NT2/D1 (cell line): ENCODE results near the gene IGFBPL1.

Experiments used
- DNase-seq: peaks from one replicate; pipeline ENCODE4 v3.0.0-alpha.2; 2011; ENCODE audit warnings: low read depth, low spot score
- H3K27me3 ChIP-seq: 2 replicates; pipeline ENCODE4 v1.6.0; 2011; ENCODE audit warnings: mild to moderate bottlenecking; ENCODE audit not compliant: insufficient read length, insufficient read depth
- H3K36me3 ChIP-seq: 2 replicates; pipeline ENCODE4 v1.6.1; 2011; ENCODE audit warnings: mild to moderate bottlenecking, low read length, mixed read lengths; ENCODE audit not compliant: insufficient read depth, insufficient read length
- H3K4me1 ChIP-seq: 2 replicates; pipeline ENCODE4 v1.5.1; 2011; ENCODE audit not compliant: insufficient read depth, insufficient read length
- H3K4me3 ChIP-seq: 2 replicates; pipeline ENCODE4 v1.5.1; 2011; ENCODE audit warnings: low read depth; ENCODE audit not compliant: insufficient read length
- H3K9ac ChIP-seq: 2 replicates; pipeline ENCODE4 v1.6.0; 2011; ENCODE audit warnings: low read depth; ENCODE audit not compliant: insufficient read length
- H3K9me3 ChIP-seq: 2 replicates; pipeline ENCODE4 v1.5.1; 2011; ENCODE audit warnings: mild to moderate bottlenecking, low read length; ENCODE audit not compliant: insufficient read depth
- SUZ12 ChIP-seq: IDR thresholded peaks from 2 replicates; pipeline ENCODE4 v1.6.1; 2011; ENCODE audit not compliant: insufficient read length, insufficient read depth; ENCODE audit errors: extremely low read depth
- YY1 ChIP-seq: IDR thresholded peaks from 2 replicates; pipeline ENCODE4 v1.6.1; 2011; ENCODE audit not compliant: insufficient read length, insufficient read depth
- ZNF274 ChIP-seq: IDR thresholded peaks from 2 replicates; pipeline ENCODE4 v1.6.1; 2011; ENCODE audit warnings: mild to moderate bottlenecking, low read depth, low read length

The IGFBPL1 gene

DNA sequence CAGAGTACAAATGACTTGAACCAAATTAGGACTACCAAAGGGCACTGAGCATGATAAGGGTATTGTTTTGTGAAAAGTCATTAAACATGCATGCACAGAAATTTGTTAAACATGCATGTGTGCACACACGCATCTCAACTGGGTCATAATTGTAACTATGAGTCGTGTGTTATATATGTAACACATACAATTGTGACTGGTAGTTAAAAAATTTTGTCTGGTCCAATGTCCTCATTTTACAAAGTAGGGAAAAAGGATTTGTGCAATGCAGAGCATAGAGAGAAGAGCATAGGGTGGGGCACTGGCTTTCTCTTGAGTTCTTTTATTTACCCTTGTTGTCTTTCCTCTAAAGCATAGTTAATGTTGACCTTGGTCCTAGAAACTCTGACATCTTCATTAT lies 19.3 kb upstream of the IGFBPL1 start:
- Histone ChIP-seq H3K9ac (no peak overlapping the region), H3K36me3 (no peaks in the 10 kb centered on the region), H3K4me3 (no peak overlapping the region), H3K27me3 (no peaks in the 10 kb centered on the region), H3K4me1 (no peaks in the 10 kb centered on the region), H3K9me3 (no peaks in the 10 kb centered on the region)
- TF ChIP-seq YY1 (no peak), ZNF274 (no peak), SUZ12 (no peak)
- no peak for DNase-seq

- H3K4me3 ChIP-seq = no peak overlapping the region
- H3K9me3 ChIP-seq = no peaks in the 10 kb centered on the region
- H3K36me3 ChIP-seq = no peaks in the 10 kb centered on the region
- no peaks in the 10 kb centered on the region for H3K27me3 ChIP-seq
- no peak overlapping the region for H3K9ac ChIP-seq
- H3K4me1 ChIP-seq = no peaks in the 10 kb centered on the region
- TF ChIP-seq ZNF274 (no peak), YY1 (no peak), SUZ12 (no peak)
- DNase-seq = no peak
These were observed 18.9 kb upstream of the IGFBPL1 start for GRCh38 chr9:38443181-38443580.

DNA sequence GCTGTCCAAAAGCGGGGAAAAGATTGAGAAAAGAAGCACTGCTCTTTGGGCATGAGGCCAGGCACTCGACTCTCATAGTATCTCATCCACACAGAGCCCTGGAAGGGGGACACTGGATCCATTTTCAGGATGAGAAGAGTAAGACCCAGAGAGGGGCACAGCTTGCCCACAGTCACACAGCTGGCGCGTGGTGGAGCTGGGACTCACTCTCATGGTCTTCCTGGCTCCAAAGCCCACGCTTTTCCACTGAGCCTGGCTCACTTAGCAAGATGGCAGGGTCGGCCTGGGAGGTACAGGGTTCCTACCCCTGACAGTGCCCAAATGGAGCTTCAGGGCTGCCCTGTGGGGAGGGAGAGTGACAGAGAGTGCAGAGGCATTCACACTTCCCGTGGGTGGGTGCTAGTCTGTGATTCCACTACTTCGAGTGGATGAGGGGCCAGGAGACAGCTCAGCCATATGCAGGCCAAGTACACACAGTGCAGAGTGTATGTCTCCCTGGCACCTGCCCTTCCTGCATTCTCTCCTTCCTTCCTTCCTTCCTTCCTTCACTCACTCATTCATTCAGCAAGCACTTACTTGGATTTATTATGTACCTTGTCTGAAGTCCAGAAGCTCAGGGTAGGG lies 18.3 kb upstream of the IGFBPL1 start:
- TF ChIP-seq ZNF274 = no peak
- H3K36me3 ChIP-seq = no peaks in the 10 kb centered on the region
- H3K9me3 ChIP-seq = no peaks in the 10 kb centered on the region
- H3K27me3 ChIP-seq = no peaks in the 10 kb centered on the region
- DNase-seq = no peak
- no peaks in the 10 kb centered on the region for H3K4me1 ChIP-seq
- H3K4me3 ChIP-seq = no peak overlapping the region
- H3K9ac ChIP-seq = no peak overlapping the region

DNA sequence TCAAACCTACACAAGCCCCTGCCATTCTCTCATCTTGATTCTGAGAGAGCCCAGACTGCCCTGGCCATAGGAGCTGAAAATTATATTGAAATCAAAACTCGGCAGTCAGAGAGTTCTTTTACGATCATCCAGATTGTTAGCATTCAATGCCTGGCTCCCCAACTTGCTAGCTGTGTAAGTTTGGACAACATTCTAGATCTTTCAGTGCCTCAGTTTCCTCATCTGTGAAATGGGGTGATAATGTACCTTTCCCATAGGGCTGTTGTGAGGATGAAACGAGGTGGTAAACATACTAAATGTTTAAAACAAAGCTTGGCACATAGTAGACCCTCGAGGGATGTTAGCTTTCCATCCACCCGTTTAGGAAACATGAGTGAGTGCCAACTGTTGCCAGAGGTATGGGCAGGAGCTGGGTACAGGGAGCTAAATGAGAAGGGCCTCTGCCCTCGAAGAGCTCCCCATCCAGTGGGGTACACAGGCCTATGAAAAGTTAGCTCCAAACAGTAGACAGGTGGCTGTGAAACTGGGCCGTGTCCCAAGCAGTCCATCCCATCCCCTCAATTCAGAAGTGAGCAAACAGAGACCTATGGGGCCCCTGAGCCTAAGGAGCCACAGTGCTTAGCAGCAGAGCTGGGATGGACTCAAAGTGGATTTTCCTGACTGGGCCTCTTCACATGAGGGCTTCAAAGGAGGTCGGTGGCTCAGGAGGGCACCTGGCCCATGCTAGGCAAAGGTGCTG lies 17.3 kb upstream of the IGFBPL1 start:
- H3K36me3 ChIP-seq = no peaks in the 10 kb centered on the region
- no peaks in the 10 kb centered on the region for H3K27me3 ChIP-seq
- DNase-seq = no peak
- peaks cover 6% of the 10 kb centered on the region; the same call in 1 of the 2 replicates for H3K9me3 ChIP-seq
- H3K9ac ChIP-seq = no peak overlapping the region
- no peaks in the 10 kb centered on the region for H3K4me1 ChIP-seq
- no peak overlapping the region for H3K4me3 ChIP-seq
- TF ChIP-seq SUZ12 (no peak), YY1 (no peak), ZNF274 (no peak)

GRCh38 chr9:38440516-38440915 lies 16.3 kb upstream of the IGFBPL1 start:
- no peaks in the 10 kb centered on the region for H3K36me3 ChIP-seq
- peaks cover 12% of the 10 kb centered on the region; the same call in 1 of the 2 replicates for H3K9me3 ChIP-seq
- H3K4me1 ChIP-seq = no peaks in the 10 kb centered on the region
- TF ChIP-seq ZNF274 (no peak), SUZ12 (no peak), YY1 (no peak)
- no peaks in the 10 kb centered on the region for H3K27me3 ChIP-seq
- no peak overlapping the region for H3K9ac ChIP-seq
- DNase-seq = no peak
- H3K4me3 ChIP-seq = no peak overlapping the region

- TF ChIP-seq SUZ12 (no peak), YY1 (no peak), ZNF274 (no peak)
- Histone ChIP-seq H3K36me3 (no peaks in the 10 kb centered on the region), H3K9ac (no peak overlapping the region), H3K9me3 (peaks cover 12% of the 10 kb centered on the region; the same call in 1 of the 2 replicates), H3K4me3 (no peak overlapping the region), H3K27me3 (no peaks in the 10 kb centered on the region), H3K4me1 (no peaks in the 10 kb centered on the region)
- no peak for DNase-seq
These were observed 15.7 kb upstream of the IGFBPL1 start for GRCh38 chr9:38439916-38440301.

DNA sequence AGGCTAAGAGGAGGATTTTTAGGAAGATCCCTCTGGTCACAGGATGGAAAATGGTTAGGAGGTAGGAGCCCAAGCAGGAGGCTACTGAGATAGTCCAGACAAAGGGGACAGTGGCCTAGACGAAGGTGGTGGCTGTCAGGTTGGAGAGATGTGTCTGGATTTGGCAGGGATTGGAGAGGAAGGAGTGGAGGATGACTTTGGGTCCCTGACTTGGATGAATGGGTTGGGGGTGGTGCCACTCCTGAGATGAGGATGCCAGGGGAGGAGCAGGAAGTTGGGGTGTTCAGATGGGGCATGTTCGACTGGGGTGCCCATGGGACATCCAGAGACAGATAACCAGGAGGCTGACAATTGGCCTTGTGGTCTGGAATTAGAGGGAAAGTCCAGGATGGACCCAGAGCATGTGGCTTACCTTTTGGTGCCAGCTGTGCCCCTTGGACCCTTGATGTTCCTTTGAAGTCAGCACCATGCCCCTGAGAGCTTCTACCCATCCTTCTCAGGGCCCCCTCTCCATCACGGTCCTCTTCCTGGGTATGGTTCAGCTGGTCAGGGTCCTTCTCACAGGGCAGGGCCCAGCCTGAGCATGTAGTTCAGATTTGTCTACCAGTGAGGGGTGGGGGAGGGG lies 15.1 kb upstream of the IGFBPL1 start:
- no peak for DNase-seq
- H3K27me3 ChIP-seq = no peaks in the 10 kb centered on the region
- no peaks in the 10 kb centered on the region for H3K4me1 ChIP-seq
- no peak overlapping the region for H3K4me3 ChIP-seq
- no peak overlapping the region for H3K9ac ChIP-seq
- peaks cover 12% of the 10 kb centered on the region; the same call in 1 of the 2 replicates for H3K9me3 ChIP-seq
- H3K36me3 ChIP-seq = no peaks in the 10 kb centered on the region
- no peak for TF ChIP-seq SUZ12
- no peak for TF ChIP-seq ZNF274
- TF ChIP-seq YY1 = no peak
